HCT116 (cell line): Measurements from ENCODE around the gene ZC3H12C. TPM values are rescaled to one million over a fixed set of nuclear protein-coding genes. Genes with fewer than 3 reads are reported as not detected.

ENCODE experiments used
- ATAC-seq: fragments of 200-7000 bp; cut with Tn5 transposase; 2 replicates; pipeline ENCODE4 v1.9.1; 2020; ENCODE audit warnings: mild to moderate bottlenecking, moderate library complexity
- BruUV-seq: library from RNA; stranded (reverse); fragments of 400-500 nt; replicated peaks from 2 replicates; lab custom pipeline; 2021; lab: Mats Ljungman, UMichigan
- CTCF ChIA-PET: fragments of 300-600 bp; sonication (Branson Sonifier 250); formaldehyde crosslinking; loops from one replicate; lab custom pipeline; 2021; ENCODE audit warnings: antibody characterized with exemption; lab: Charles Lee
- POLR2A ChIA-PET: fragments of 300-600, 350-600 bp; sonication (Branson Sonifier 250); formaldehyde crosslinking; loops from one replicate; lab custom pipeline; 2021; ENCODE audit warnings: antibody characterized with exemption; lab: Charles Lee
- RAD21 ChIA-PET, 2 experiments: fragments of 300-600 bp; sonication (Branson Sonifier 250); formaldehyde crosslinking; loops; one replicate each; lab custom pipeline; 2023; ENCODE audit warnings: low total read pairs in 2 of 2; ENCODE audit not compliant: uncharacterized antibody in 2 of 2, unreplicated experiment in 2 of 2, low non-redundant PET in 1 of 2; lab: Charles Lee
- DNase-seq: peaks from one replicate; pipeline ENCODE4 v3.0.0-alpha.2; 2010; ENCODE audit warnings: low read depth, low spot score
- H2AFZ ChIP-seq: fragments of 200-600 bp; shearing (Covaris generic), sonication (generic); 2 replicates; pipeline ENCODE4 v1.6.1; 2017; ENCODE audit warnings: low read depth, mixed run types, mixed read lengths, antibody characterized with exemption, low read length; ENCODE audit not compliant: poor library complexity, severe bottlenecking
- H3K27ac ChIP-seq: 2 replicates; pipeline ENCODE4 v1.5.1; 2012; ENCODE audit warnings: low read depth, low read length
- H3K27me3 ChIP-seq: fragments of 200-600 bp; sonication (generic); 2 replicates; pipeline ENCODE4 v1.6.1; 2016; ENCODE audit warnings: mixed run types, low read length, mixed read lengths; ENCODE audit not compliant: insufficient read depth
- H3K36me3 ChIP-seq, 2 experiments: fragments of 200-500 bp in 1 of 2; fragments of 200-600 bp in 1 of 2; sonication (Bioruptor generic) in 1 of 2; sonication (generic) in 1 of 2; 2 replicates each; pipeline versions ENCODE4 v1.5.1 to v1.6.1; 2014 to 2016; ENCODE audit warnings: low read length in 2 of 2, inconsistent platforms in 1 of 2, mixed read lengths in 1 of 2, mixed run types in 1 of 2; ENCODE audit not compliant: insufficient read depth in 2 of 2, control insufficient read depth in 1 of 2
- H3K4me1 ChIP-seq, 2 experiments: fragments of 200-600 bp in 1 of 2; sonication (generic) in 1 of 2; 2 replicates each; pipeline versions ENCODE4 v1.5.1 to v1.6.1; 2012 to 2017; ENCODE audit warnings: low read length in 2 of 2, inconsistent platforms in 1 of 2, mild to moderate bottlenecking in 1 of 2, mixed read lengths in 1 of 2, mixed run types in 1 of 2, moderate library complexity in 1 of 2; ENCODE audit not compliant: insufficient read depth in 2 of 2, control insufficient read depth in 1 of 2
- H3K4me2 ChIP-seq: fragments of 200-600 bp; sonication (generic); 2 replicates; pipeline ENCODE4 v1.6.1; 2017; ENCODE audit warnings: mixed run types, low read length, mixed read lengths
- H3K4me3 ChIP-seq, 2 experiments: fragments of 200-600 bp in 1 of 2; sonication (generic) in 1 of 2; replicated peaks in 1 of 2; 2 replicates each; pipeline ENCODE4 v1.5.1; 2011 to 2016; ENCODE audit warnings: low read length in 2 of 2, control low read depth in 1 of 2, low read depth in 1 of 2, mild to moderate bottlenecking in 1 of 2, mixed read lengths in 1 of 2, mixed run types in 1 of 2
- H3K79me2 ChIP-seq: fragments of 200-600 bp; sonication (generic); 2 replicates; pipeline ENCODE4 v1.6.1; 2017; ENCODE audit warnings: mild to moderate bottlenecking, mixed run types, low read length, moderate library complexity, mixed read lengths; ENCODE audit not compliant: insufficient read depth
- H3K9ac ChIP-seq: fragments of 200-600 bp; sonication (generic); 2 replicates; pipeline ENCODE4 v1.6.1; 2016; ENCODE audit warnings: low read length, mixed read lengths
- H3K9me2 ChIP-seq: fragments of 200-600 bp; sonication (generic), shearing (Covaris generic); 2 replicates; pipeline ENCODE4 v1.6.1; 2017; ENCODE audit warnings: mixed run types, mild to moderate bottlenecking, moderate library complexity; ENCODE audit not compliant: insufficient read depth
- H3K9me3 ChIP-seq, 2 experiments: fragments of 200-500 bp in 1 of 2; fragments of 200-600 bp in 1 of 2; sonication (Bioruptor generic) in 1 of 2; sonication (generic) in 1 of 2; 2 replicates each; pipeline ENCODE4 v1.6.1; 2014 to 2017; ENCODE audit warnings: low read length in 2 of 2, mixed read lengths in 2 of 2, inconsistent platforms in 1 of 2, low read depth in 1 of 2, mild to moderate bottlenecking in 1 of 2, mixed run types in 1 of 2, moderate library complexity in 1 of 2; ENCODE audit not compliant: control insufficient read depth in 1 of 2, insufficient read depth in 1 of 2
- H4K20me1 ChIP-seq: fragments of 200-600 bp; sonication (generic), shearing (Covaris generic); 2 replicates; pipeline ENCODE4 v1.6.1; 2017; ENCODE audit warnings: mixed run types, mild to moderate bottlenecking, moderate library complexity; ENCODE audit not compliant: insufficient read depth
- CEBPB ChIP-seq: IDR thresholded peaks from 2 replicates; pipeline ENCODE4 v1.6.1; 2012; ENCODE audit warnings: low read depth
- ELF1 ChIP-seq: IDR thresholded peaks from 2 replicates; pipeline ENCODE4 v1.6.1; 2012; ENCODE audit warnings: low read depth, borderline replicate concordance
- EZH2 ChIP-seq: fragments of 200-600 bp; sonication (generic); IDR thresholded peaks from 2 replicates; pipeline ENCODE4 v1.6.1; 2017; ENCODE audit warnings: antibody characterized with exemption, mixed run types
- EZH2phosphoT487 ChIP-seq: fragments of 200-600 bp; IDR thresholded peaks from 2 replicates; pipeline ENCODE4 v1.6.1; 2018; ENCODE audit warnings: antibody characterized with exemption, borderline replicate concordance
- JUND ChIP-seq: IDR thresholded peaks from 2 replicates; pipeline ENCODE4 v1.6.1; 2012
- POLR2AphosphoS5 ChIP-seq: IDR thresholded peaks from 2 replicates; pipeline ENCODE4 v1.6.1; 2011; ENCODE audit warnings: mild to moderate bottlenecking, low read depth, low read length, moderate library complexity
- REST ChIP-seq: IDR thresholded peaks from 2 replicates; pipeline ENCODE4 v1.6.1; 2012; ENCODE audit warnings: low read depth
- SIN3A ChIP-seq: IDR thresholded peaks from 2 replicates; pipeline ENCODE4 v1.6.1; 2012; ENCODE audit warnings: low read depth
- SP1 ChIP-seq: IDR thresholded peaks from 2 replicates; pipeline ENCODE4 v1.6.1; 2012; ENCODE audit warnings: low read depth
- SRF ChIP-seq: IDR thresholded peaks from 2 replicates; pipeline ENCODE4 v1.6.1; 2012; ENCODE audit warnings: low read depth
- TCF7L2 ChIP-seq: IDR thresholded peaks from 2 replicates; pipeline ENCODE4 v1.7.0; 2011; ENCODE audit warnings: borderline replicate concordance, inconsistent platforms; ENCODE audit not compliant: insufficient read depth, insufficient read length; ENCODE audit errors: extremely low read depth
- ZFX ChIP-seq: fragments of 450-650 bp; IDR thresholded peaks from 2 replicates; pipeline ENCODE4 v1.6.1; 2017
- ZNF274 ChIP-seq: fragments of 200-500 bp; sonication (Bioruptor generic); IDR thresholded peaks from 2 replicates; pipeline ENCODE4 v1.6.1; 2014; ENCODE audit warnings: mild to moderate bottlenecking, low read depth, low read length, inconsistent platforms
- intact Hi-C: fragments of 100-400 bp; cut with micrococcal nuclease; formaldehyde crosslinking; loops from 2 replicates; pipeline ENCODE4 v1.10.0; 2022
- total RNA-seq: library from RNA; stranded (reverse); gene quantifications from one replicate; pipeline ENCODE4 v1.2.1, GENCODE V29; 2021; ENCODE audit not compliant: unreplicated experiment

The ZC3H12C gene
- total RNA-seq, 1 experiment from 2014 or later = 10.2 TPM

GRCh38 chr11:110134110-110134509, 40.9 kb downstream of the ZC3H12C start:
- intact Hi-C loops = no loop called here
- peaks cover 28% of the 10 kb centered on the region for H3K79me2 ChIP-seq
- ChIA-PET RAD21 (no interaction called here), CTCF (no interaction called here), POLR2A (no interaction called here)
- DNase-seq (no peak), ATAC-seq (no peak)
- H2AFZ ChIP-seq = no peak overlapping the region
- no peaks in the 10 kb centered on the region for H3K9me3 ChIP-seq
- H3K9ac ChIP-seq = no peak overlapping the region
- H3K27me3 ChIP-seq = no peaks in the 10 kb centered on the region
- H3K4me1 ChIP-seq = no peaks in the 10 kb centered on the region
- H3K27ac ChIP-seq = no peak overlapping the region
- H3K4me3 ChIP-seq = no peak overlapping the region
- H3K9me2 ChIP-seq = no peaks in the 10 kb centered on the region
- no peak for TF ChIP-seq ELF1
- no peak for TF ChIP-seq EZH2
- no peak for TF ChIP-seq SP1
- TF ChIP-seq ZNF274 = no peak
- TF ChIP-seq JUND = no peak
- TF ChIP-seq CEBPB = no peak
- TF ChIP-seq POLR2AphosphoS5 = no peak
- TF ChIP-seq TCF7L2 = no peak
- TF ChIP-seq REST = no peak
- no peak for TF ChIP-seq ZFX
- TF ChIP-seq EZH2phosphoT487 = no peak
- TF ChIP-seq SIN3A = no peak
- TF ChIP-seq SRF = no peak
- peaks cover 5% of the 10 kb centered on the region; the same call in 1 of the 2 replicates for H4K20me1 ChIP-seq
- no TSS peak for BruUV-seq
- no peaks in the 10 kb centered on the region for H3K36me3 ChIP-seq
- H3K4me2 ChIP-seq = no peak overlapping the region
